Activated T-cell treated with anti-CD3 and anti-CD28 coated beads, Interleukin-2, amount 50 U/mL, for 24 hours (primary cell): ENCODE measurements around the gene TMEM272.

Source experiments
- DNase-seq: peaks from one replicate; pipeline ENCODE4 v3.0.0-alpha.2; 2020
- H3K27ac Mint-ChIP-seq: 2 replicates; pipeline ENCODE4 v1.8.0; 2020; ENCODE audit warnings: mild to moderate bottlenecking, mixed read lengths
- H3K27me3 Mint-ChIP-seq: 2 replicates; pipeline ENCODE4 v1.8.0; 2020; ENCODE audit warnings: mixed read lengths
- H3K36me3 Mint-ChIP-seq: 2 replicates; pipeline ENCODE4 v1.8.0; 2020; ENCODE audit warnings: low read depth, mixed read lengths
- H3K4me1 Mint-ChIP-seq: 2 replicates; pipeline ENCODE4 v1.8.0; 2020; ENCODE audit warnings: low read depth, mixed read lengths
- H3K4me3 Mint-ChIP-seq: 2 replicates; pipeline ENCODE4 v1.8.0; 2020; ENCODE audit warnings: mild to moderate bottlenecking, moderate library complexity, mixed read lengths
- H3K9me3 Mint-ChIP-seq: 2 replicates; pipeline ENCODE4 v1.8.0; 2020; ENCODE audit warnings: mixed read lengths

The TMEM272 gene

DNA sequence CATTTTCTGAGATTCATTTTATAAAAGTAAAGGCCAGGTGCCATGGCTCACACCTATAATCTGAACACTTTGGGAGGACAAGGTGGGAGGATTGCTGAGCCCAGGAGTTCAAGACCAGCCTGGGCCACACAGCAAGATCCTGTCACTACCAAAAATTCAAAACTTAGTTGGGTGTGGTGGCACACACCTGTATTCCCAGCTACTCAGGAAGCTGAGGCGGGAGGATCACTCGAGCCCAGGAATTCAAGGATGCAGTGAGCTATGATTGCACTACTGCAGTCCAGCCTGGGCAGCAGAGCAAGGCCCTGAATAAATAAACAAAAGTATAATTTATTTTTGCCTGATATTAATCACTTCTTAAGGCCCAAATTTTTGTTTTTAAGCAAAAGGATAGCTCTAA, 81.5 kb downstream of the TMEM272 start:
- Mint-ChIP-seq H3K27ac (peak overlapping the region; percentile 69), H3K9me3 (no peaks in the 10 kb centered on the region), H3K27me3 (no peaks in the 10 kb centered on the region), H3K36me3 (peaks cover 40% of the 10 kb centered on the region), H3K4me1 (peaks cover 51% of the 10 kb centered on the region), H3K4me3 (no peak overlapping the region)
- DNase-seq, result no peak
